Tongue (tissue), 2 donors: ENCODE data around the gene CHMP1A. TPM values are rescaled to one million over a fixed set of nuclear protein-coding genes. Genes with fewer than 3 reads are reported as not detected.
"Not testable (repeated sequence)": the region's sequence is repeated elsewhere in the genome, so short reads cannot be mapped to it uniquely, and the experiment has no call there.

Experiments
- DNase-seq: peaks from one replicate; pipeline ENCODE4 v3.0.0-alpha.2; 2015
- total RNA-seq: library from RNA; depleted of rRNA; stranded (reverse); fragments of >200 nt; gene quantifications from one replicate; pipeline ENCODE4 v1.2.3, GENCODE V29; 2014

Gene CHMP1A
- total RNA-seq, 1 donor from 2014 or later = 74.9 TPM

- DNase-seq = peak; percentile 10
Measured at GRCh38 chr16:89658221-89658879, 842 bp upstream of the CHMP1A start.

DNA sequence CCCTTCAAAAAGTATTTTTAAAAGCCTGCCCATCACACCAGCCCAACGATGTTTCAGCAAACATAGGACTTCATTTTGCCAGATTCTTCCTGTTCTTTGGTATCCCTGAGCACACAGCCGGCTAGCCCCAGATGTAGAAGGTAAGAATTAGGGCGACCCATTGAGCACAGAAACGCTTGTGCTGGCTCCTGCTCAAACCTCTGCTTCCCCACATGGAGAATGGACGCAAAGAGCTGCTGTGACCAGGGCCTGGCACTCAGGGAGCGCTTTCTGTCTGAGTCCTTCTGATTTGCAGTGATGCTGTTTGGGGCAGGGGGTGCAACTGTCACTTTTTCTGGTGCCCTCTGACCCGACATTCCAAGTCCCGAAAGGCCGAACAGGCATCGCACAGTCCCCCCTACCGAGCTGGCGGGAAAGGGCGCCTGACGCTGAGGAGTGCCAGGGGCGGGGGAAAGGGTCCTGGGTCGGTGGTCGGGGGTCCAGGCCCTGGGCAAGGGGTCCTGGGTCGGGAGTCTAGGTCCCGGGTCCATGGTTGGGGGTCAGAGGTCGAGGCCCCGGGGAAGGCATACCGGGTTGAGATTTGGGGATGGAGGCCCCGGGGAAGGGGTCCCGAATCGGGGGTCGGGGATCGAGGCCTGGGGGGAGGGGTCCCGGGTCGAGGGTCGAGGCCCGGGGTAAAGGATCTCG is 930 bp downstream of the CHMP1A start:
- no peak for DNase-seq

DNA sequence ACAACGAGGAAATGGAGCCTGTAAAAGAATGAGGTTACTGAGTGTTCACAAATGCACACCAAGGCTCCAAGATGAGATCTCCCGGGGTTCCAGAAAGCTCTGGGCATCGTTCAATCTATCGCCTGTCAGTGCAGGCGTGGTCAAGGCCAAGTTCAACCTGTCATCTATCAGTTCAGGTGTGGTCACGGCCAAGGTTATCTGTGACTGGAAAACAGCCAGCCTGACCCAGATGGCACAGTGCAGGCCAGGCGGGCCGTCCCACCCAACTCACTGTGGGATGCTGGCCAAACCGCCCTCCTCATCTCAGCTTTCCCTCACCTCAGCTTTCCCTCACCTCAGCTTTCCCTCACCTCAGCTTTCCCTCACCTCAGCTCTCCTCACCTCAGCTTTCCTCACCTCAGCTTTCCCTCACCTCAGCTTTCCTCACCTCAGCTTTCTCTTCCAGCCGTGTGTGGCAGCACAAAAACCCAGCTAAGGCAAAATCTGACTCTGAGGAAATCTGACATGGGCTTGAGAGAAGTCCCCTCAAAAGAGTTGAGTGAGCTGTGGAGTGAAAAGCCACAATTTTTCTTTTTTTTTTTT is 2.4 kb downstream of the CHMP1A start:
- no peak for DNase-seq

- no peak for DNase-seq
Measured at GRCh38 chr16:89653656-89654295, 3.7 kb downstream of the CHMP1A start.

- no peak for DNase-seq
Measured at GRCh38 chr16:89651584-89651983, 5.9 kb downstream of the CHMP1A start.

DNA sequence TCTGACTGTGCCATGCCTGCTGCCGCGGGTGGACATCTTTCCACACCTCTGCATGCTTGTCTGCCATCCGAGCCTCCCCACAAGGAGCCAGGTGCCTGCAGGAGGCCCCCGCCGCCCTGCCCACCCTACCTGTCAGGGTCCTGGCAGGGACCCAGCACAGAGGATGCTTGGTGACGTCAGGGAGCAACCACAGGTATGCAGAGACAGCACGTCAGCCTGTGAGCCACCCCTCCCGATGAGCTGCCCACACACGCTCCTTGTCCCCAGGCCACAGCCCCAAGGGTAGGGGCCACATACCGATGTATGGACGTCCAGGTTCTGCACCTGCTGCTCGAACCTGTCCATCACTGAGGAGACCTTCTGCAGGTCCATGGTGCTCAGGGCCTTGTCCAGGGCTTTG is 10.6 kb downstream of the CHMP1A start:
- DNase-seq = no peak

DNA sequence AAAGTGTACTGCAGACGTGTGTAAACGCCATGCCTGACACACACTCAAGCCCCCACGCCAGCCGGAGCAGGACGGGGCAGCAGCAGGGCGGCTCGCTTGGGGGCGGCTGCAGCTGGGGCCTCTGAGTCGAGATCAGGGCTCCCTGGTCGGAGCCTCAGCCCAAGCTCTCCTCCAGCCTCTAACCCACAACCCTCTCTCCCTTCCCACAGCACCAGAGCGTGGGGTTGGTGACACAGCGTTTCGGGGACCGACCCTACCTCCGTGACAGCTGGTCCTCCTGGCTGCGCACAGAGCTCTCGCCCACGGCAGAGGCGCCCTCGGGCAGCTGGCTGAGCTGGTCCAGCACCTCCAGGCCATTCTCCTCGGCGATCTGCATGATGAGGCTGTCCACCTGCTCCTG is 11.2 kb downstream of the CHMP1A start:
- no peak for DNase-seq

DNA sequence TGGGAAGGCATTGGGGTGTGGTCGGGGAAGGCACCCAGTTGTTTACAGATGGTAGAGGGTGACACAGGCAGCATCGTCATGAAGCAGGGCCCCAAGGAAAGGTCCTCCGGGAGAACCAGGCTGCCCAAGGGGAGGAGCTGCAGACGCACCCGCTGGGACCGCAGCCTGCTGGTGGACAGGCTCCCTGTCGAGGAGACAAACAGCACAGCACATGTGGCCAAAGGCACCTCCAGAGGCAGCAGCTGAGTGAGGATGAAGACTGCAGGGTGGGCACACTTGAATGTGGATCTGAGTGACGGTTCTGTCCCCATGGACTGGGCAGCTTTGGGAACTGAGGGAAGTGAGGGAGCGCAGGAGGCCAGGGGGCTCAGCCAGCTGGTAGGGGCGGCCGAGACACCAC is 12.4 kb downstream of the CHMP1A start:
- DNase-seq = no peak

DNA sequence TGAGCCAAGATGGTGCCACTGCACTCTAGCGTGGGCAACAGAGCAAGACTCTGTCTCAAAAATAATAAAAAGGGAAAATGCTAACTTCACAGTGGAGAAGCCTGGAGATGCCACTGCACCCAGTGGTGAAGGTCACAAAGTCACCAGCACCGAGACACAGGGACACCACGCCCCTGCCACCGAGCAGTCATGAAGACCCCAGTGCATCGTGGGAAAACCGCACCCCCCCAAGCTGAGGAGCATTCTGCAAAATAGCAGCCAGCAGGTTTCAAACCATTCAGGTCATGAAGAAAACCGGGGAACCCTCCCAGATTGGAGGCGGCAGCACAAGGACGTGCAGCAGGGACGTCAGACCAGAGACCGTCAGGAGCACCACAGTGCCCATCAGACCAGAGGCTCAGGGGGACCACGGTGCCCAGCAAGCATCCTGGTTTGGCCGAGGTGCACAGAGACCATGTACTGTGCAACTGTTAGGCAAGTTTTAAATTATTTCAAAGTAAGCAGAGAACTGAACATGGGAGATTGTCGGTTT is 13.7 kb downstream of the CHMP1A start:
- no peak for DNase-seq

DNA sequence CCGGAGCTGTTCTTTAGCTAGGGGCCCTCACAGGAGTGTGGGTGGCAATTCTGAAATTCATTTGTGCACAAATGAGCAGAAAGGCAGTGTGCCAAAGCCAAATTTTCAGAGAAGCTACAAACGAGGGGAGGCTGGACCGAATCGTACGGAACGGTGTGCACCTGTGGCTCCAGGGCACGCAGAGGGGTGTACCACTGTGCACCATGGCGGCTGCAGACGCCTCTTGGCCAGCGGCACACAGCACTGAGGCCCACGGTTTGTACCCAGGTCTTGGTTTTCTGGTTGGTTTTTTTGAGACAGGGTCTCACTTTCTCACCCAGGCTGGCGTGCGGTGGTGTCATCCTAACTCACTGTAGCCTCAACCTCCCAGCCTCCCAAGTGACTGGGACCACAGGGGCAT is 14.9 kb downstream of the CHMP1A start:
- DNase-seq = no peak

DNA sequence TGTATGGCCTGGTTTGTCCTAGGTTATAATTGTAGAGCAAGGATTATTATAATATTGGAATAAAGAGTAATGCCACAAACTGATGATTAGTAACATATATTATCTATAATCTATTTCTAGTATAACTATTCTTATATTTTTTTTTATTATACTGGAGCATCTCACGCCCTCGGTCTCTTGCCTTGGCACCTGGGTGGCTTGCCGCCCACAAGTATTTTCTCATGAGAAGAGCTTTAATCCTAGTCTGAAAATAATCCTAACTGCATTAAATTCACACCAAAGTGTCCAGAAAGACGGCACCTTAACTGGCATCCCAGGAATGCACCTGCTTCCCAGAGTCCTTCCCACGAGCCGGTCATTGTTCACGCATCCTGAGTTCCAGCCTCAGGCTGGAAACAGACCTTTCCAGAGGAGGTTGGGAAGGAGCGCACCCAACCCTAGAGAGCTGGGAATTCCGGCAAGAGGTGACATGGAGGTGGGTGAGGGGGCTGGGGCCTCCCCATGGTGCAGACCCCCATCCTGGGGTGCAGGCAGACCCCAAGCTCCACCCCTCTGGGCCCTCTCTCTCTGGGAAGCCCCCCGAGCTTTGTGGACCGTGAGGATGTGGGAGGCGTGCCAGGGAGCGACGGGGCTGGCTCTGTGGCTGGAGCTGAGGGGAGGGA is 15.9 kb downstream of the CHMP1A start:
- DNase-seq = no peak

DNA sequence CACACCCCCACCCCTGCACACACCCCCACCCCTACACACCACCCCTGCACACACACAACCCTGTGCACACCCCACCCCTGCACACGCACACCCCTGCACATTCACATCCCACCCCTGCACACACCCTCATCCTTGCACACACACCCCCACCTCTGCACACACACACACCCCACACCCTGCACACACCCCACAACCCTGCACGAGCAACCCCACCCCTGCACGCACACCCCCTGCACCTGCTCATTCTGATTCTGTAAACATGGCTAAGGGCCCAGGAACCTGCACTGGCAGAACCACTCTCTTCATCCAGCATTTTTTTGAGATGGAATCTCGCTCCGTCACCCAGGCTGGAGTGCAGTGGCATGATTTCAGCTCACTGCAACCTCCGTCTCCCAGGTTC is 18.1 kb downstream of the CHMP1A start:
- no peak for DNase-seq

DNA sequence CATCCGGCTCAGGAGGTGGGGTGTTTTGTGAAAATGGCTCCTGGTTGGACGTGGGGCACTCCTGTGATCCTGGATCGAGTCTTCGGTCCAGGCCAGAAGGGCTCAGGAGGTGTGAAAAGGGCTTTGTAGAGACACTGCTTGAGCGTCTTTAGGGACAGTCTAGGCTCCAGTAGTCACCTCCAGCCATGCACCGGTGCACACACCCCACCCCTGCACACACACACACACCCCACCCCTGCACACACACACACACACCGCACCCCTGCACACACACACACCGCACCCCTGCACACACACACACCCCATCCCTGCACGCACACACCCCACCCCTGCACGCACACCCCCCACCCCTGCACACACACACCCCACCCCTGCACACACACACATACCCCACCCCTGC is 19.1 kb downstream of the CHMP1A start:
- no peak for DNase-seq

DNA sequence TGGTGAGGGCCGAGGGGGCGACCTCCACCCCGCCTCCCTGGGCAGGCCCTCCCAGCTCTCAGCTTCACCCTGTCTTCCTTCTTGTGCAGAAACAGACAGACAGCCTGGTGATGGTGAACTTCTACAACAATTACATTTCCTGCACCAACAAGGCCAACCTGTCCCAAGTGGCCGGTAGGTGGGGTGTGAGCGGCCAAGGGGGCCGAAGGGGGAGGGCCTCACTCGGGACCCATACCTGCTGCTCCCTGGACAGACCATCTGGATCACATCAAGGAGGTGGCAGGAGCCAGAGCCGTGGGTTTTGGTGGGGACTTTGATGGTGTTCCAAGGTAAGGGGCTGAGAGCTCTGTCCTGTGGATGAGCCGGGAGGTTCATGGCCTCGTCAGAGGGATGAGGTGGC is 20.1 kb downstream of the CHMP1A start:
- DNase-seq = no peak

GRCh38 chr16:89636663-89637062 is 20.8 kb downstream of the CHMP1A start:
- DNase-seq = no peak

DNA sequence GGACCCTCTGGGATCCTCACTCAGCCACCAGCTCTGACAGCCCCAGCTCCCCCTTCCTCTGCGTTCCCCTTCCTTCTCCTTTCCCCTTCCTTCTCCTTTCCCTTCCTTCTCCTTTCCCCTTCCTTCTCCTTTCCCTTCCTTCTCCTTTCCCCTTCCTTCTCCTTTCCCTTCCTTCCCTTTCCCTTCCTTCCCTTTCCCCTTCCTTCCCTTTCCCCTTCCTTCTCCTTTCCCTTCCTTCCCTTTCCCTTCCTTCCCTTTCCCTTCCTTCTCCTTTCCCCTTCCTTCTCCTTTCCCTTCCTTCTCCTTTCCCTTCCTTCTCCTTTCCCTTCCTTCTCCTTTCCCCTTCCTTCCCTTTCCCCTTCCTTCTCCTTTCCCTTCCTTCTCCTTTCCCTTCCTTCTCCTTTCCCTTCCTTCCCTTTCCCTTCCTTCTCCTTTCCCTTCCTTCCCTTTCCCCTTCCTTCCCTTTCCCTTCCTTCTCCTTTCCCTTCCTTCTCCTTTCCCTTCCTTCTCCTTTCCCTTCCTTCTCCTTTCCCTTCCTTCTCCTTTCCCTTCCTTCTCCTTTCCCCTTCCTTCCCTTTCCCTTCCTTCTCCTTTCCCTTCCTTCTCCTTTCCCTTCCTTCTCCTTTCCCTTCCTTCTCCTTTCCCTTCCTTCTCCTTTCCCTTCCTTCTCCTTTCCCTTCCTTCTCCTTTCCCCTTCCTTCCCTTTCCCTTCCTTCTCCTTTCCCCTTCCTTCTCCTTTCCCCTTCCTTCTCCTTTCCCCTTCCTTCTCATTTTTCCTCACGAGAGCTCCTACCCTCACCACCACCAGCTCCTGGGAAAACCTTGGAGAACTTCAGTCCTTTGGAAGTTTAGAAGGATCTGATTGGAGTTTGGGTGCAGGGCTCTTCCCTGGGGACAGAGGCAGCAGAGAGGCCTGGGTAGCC is 22.8 kb downstream of the CHMP1A start:
- DNase-seq = not testable (repeated sequence)

DNA sequence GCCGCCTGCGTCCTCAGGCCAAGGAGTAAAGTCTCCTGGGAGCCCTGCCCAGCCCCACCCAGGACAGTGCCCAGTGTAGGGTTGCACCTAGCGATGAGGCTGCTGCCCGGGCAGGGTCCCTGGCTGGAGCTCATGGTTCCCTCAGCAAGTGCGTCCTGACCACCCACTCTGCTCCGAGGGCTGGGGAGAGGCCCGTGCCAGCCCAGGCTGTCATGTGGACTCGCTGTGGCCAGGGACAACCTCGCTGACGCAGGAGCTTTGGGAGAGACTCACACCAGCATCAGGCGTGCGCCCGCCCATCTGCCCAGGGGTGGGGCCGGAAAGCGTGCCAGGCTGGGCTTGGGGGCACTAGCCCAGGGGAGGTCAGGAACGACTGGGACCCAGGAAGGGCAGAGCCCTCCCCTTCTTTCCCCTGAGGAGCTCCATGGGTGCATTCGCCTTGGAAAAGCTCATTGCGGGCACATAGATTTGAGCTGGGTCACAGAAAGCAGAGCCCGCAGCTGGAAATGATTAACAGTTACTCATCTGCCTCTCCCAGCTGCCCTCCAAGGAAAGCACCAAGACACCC is 24.4 kb downstream of the CHMP1A start:
- no peak for DNase-seq

DNA sequence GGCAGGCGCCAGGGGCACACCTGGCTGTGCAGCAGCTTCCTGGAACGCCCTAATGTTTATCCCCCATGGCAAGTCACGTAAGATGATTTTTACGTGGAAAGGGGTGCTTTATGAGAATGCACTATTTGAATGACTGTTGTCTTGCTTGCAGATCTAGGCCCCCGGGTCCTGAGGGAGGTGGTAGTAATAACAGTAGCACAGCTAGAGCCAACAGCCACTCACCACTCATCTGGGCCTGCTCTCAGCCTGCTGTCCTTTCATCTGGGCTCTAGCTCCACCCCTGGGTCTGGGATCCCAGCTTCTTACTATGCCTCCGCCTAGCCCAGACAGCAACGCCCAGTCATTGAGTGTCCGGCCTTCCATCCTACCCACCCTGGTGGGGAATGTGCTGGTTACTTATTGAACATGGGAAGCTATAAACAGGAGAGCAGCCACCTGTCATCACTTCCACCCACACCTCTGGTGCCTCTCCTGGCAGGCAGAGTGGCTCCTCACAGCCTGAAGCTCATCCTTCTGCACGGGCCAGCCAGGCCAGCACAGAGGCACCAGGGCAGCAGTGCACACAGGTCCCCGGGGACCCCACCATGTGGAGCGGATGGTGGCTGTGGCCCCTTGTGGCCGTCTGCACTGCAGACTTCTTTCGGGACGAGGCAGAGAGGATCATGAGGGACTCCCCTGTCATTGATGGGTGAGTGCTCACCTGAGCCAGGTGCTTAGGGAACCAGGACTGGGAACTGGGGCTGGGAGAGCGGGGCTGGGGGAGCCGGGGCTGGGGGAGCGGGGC is 27.5 kb downstream of the CHMP1A start:
- DNase-seq = no peak

DNA sequence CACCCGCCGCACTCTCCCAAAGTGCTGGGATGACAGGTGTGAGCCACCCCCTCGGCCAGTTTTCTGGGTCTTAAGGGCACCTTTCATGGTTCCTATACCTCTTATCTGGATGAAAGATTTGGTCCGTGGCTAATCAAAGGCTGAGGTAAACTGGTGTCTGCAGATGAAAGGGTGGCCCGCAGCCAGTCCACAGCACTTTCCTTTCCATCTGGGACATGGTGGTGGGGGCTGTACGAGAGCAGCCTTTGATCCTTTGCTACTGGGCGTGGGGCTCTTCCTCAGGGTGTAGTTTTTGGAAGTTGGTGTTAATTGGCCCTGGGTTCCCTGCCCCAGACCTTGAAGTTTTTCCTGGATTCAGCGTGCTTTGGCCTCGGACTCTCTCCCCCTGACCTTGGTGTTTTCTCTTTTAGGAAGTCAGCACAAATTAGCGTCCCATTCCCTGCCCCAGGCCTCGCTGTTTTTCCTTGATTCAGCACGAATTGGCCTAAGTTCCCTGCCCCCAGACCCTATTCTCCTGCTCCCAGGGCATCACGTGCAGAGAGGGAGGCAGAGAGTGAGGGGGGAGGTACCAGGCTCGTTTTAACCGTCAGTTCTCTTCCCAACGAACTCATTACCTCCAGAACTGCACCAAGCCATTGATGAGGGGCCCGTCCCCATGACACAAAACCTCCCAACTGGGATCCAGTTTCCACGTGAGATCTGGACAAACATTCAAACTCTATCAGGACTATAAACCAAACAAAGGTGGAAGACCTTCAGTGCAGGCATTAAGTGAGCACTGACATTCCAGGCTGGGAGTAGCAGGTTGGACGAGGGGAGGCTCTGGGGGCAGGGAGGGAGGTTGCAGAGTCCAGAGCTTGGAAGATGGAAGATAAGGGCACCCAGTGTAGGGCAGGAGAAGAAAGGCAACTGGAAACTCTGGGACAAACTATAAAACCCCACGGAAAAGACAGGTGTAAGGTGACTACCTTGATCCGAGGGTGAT is 32.4 kb downstream of the CHMP1A start:
- no peak for DNase-seq
